ENCODE data around the gene CNBP. TPM values are rescaled to one million over a fixed set of nuclear protein-coding genes. Genes with fewer than 3 reads are reported as not detected.

CNBP gene
- total and polyA plus RNA-seq, 2 experiments from 2014 or later: 348 to 444 TPM

GRCh38 chr3:129131465-129132088 lies 52.1 kb downstream of the CNBP start (continued):
- TF ChIP-seq ZNF462 (CRISPR knock-in tag; IDR thresholded peaks at IDR 0.05): no peak

- H3K27ac ChIP-seq (ENCODE audit: low read depth): no peak overlapping the region
- H3K4me1 Mint-ChIP-seq: peaks cover 7% of the 10 kb centered on the region
- TF ChIP-seq ZNF114 (CRISPR knock-in tag; IDR thresholded peaks at IDR 0.05) (no peak), ZNF462 (CRISPR knock-in tag; IDR thresholded peaks at IDR 0.05) (no peak), NANOG (IDR thresholded peaks at IDR 0.05; ENCODE audit: borderline replicate concordance) (no peak), STAT1 (IDR thresholded peaks at IDR 0.05; ENCODE audit: unreplicated experiment) (no peak), JUNB (IDR thresholded peaks at IDR 0.05; ENCODE audit: unreplicated experiment) (no peak), ZNF331 (CRISPR knock-in tag; IDR thresholded peaks at IDR 0.05; ENCODE audit: low read depth) (no peak), EZH2phosphoT487 (IDR thresholded peaks at IDR 0.05; ENCODE audit: unreplicated experiment) (no peak), ETS1 (IDR thresholded peaks at IDR 0.05) (no peak)
These were observed 53.3 kb downstream of the CNBP start for GRCh38 chr3:129130291-129130813.

More at GRCh38 chr3:129130291-129130813, 53.3 kb downstream of the CNBP start:
- H3K36me3 Mint-ChIP-seq (ENCODE audit: low read depth): peaks cover 37% of the 10 kb centered on the region
- H3K27ac Mint-ChIP-seq: no peak overlapping the region
- H3K27me3 Mint-ChIP-seq (ENCODE audit: insufficient read depth, low read depth, poor library complexity): peaks cover 10% of the 10 kb centered on the region
- Histone ChIP-seq H3K4me1 (ENCODE audit: insufficient read depth) (no peaks in the 10 kb centered on the region), H4K20me1 (replicated peaks; ENCODE audit: insufficient read depth) (no peaks in the 10 kb centered on the region), H3K9me2 (ENCODE audit: insufficient read depth) (no peaks in the 10 kb centered on the region), H3K36me3 (ENCODE audit: insufficient read depth) (0 out of 2 replicates have a peak, but pooled peaks cover 9% of the 10 kb centered on the region), H2AFZ (no peak overlapping the region), H3K79me2 (replicated peaks; ENCODE audit: insufficient read depth) (no peaks in the 10 kb centered on the region), H3F3A (replicated peaks; ENCODE audit: low read depth) (no peaks in the 10 kb centered on the region), H3K4me2 (no peak overlapping the region), H3K27me3 (ENCODE audit: insufficient read depth) (no peaks in the 10 kb centered on the region), H3K4me3 (no peak overlapping the region)
- DNase-seq (ENCODE audit: low spot score) (no peak), ATAC-seq (no peak)
- no peak overlapping the region for H3K4me3 Mint-ChIP-seq
- H3K9me3 Mint-ChIP-seq: no peaks in the 10 kb centered on the region
